Large intestine (tissue), 3 donors: ENCODE measurements around the gene LEMD1. TPM values are rescaled to one million over a fixed set of nuclear protein-coding genes. Genes with fewer than 3 reads are reported as not detected.

ENCODE experiments used
- DNase-seq, 2 donors: peaks; one replicate each; pipeline versions ENCODE4 v3.0.0 to v3.0.0-alpha.2; 2013
- H3K27ac ChIP-seq: one replicate; pipeline ENCODE4 v1.5.1; 2013; ENCODE audit warnings: low read length
- H3K27me3 ChIP-seq: 2 replicates; pipeline ENCODE4 v1.6.1; 2013; ENCODE audit warnings: low read length; ENCODE audit not compliant: control insufficient read depth, insufficient read depth
- H3K36me3 ChIP-seq: 2 replicates; pipeline ENCODE4 v1.6.1; 2013; ENCODE audit warnings: low read length; ENCODE audit not compliant: control insufficient read depth, insufficient read depth
- H3K4me1 ChIP-seq: one replicate; pipeline ENCODE4 v1.6.1; 2013; ENCODE audit warnings: low read length; ENCODE audit not compliant: control insufficient read depth, insufficient read depth
- H3K4me3 ChIP-seq: one replicate; pipeline ENCODE4 v1.5.1; 2013; ENCODE audit warnings: low read length
- H3K9me3 ChIP-seq: one replicate; pipeline ENCODE4 v1.6.1; 2013; ENCODE audit warnings: mild to moderate bottlenecking, low read depth, low read length, moderate library complexity; ENCODE audit not compliant: control insufficient read depth
- WGBS: methylation state at CpG from one replicate; pipeline ENCODE4 v1.1.5; 2013; ENCODE audit warnings: low lambda C conversion rate; ENCODE audit not compliant: insufficient coverage; 5-methylcytosine and 5-hydroxymethylcytosine counted together
- polyA plus RNA-seq: library from polyadenylated mRNA; unstranded; fragments of 120-200 nt; gene quantifications from one replicate; pipeline ENCODE4 v1.2.1, GENCODE V29; 2013

LEMD1 gene
- polyA plus RNA-seq, 1 donor = 1.0 TPM

DNA sequence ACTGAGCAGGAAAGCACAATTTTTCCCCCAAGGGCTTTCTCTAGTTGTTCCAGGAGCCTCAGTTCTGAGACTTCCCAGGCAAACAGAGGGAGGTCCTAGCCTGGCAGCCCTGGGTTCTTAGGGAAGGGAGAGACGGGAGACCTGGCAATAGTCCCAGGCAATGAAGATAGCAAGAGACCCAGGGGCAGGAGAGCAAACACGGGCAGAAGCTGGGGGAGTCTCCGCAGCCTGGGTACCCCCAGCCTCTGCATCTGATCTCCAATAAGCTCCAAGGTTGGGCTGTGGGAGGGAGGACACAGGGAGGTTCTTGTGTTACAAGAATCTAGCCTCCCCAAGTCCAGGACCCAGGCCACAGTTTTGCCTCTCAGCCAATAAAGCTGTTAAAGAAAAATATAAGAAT lies 31.6 kb upstream of the LEMD1 start:
- Histone ChIP-seq H3K4me1 (peaks cover 36% of the 10 kb centered on the region), H3K27me3 (peaks cover 62% of the 10 kb centered on the region), H3K27ac (no peak overlapping the region), H3K9me3 (peaks cover 12% of the 10 kb centered on the region), H3K4me3 (no peak overlapping the region), H3K36me3 (no peaks in the 10 kb centered on the region)
- DNase-seq = no peak
- no CpG with 5 or more reads among the region's 3 CpGs for WGBS

DNA sequence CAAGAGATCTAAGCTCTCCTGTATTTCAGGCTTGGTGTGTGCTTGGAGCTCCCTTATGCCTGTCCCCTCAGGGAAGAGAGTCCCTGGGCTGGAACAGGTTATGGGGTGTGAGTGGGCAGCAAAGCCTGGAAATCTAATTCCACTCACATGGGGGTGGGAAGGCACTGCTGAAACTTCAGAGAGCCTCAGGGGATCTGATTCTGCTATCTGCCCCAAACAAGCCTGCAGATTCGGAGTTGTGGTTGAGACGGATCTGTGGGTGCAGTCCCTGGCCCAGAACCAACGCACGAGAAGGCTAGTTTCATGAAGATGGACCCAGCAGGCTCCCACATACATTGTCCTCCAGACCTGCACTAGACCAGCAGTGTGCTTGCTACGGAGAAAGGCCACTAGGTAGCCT lies 31.1 kb upstream of the LEMD1 start:
- no CpG with 5 or more reads among the region's 5 CpGs for WGBS
- DNase-seq = no peak
- H3K27me3 ChIP-seq = peaks cover 56% of the 10 kb centered on the region

DNA sequence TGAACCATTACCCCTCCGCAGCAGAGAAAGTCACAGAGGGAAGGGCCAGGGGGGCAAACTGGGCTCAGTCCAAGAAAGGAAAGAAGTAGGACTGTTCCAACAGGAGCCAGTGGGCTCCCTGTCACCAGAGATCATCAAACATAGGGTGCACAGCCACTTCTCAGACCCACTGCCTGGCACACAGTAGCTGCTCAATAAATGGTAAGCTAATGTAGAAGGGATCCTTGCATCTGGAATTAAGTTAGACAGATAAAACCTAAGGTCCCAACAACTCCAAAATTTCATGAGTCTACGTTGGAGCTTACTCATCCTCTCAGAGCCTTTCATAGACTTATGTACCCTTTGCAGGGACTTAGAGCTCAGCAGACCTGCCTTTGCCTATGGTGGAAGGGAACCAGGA lies 30.5 kb upstream of the LEMD1 start:
- Histone ChIP-seq H3K4me1 (peaks cover 37% of the 10 kb centered on the region), H3K27ac (no peak overlapping the region), H3K4me3 (no peak overlapping the region), H3K36me3 (no peaks in the 10 kb centered on the region), H3K9me3 (peaks cover 12% of the 10 kb centered on the region), H3K27me3 (peaks cover 50% of the 10 kb centered on the region)
- DNase-seq = no peak
- no CpG with 5 or more reads among the region's 2 CpGs for WGBS

More for the DNA sequence above, 31.1 kb upstream of the LEMD1 start:
- Histone ChIP-seq H3K9me3 (peaks cover 12% of the 10 kb centered on the region), H3K4me1 (peaks cover 37% of the 10 kb centered on the region), H3K4me3 (no peak overlapping the region), H3K27ac (no peak overlapping the region), H3K36me3 (no peaks in the 10 kb centered on the region)

DNA sequence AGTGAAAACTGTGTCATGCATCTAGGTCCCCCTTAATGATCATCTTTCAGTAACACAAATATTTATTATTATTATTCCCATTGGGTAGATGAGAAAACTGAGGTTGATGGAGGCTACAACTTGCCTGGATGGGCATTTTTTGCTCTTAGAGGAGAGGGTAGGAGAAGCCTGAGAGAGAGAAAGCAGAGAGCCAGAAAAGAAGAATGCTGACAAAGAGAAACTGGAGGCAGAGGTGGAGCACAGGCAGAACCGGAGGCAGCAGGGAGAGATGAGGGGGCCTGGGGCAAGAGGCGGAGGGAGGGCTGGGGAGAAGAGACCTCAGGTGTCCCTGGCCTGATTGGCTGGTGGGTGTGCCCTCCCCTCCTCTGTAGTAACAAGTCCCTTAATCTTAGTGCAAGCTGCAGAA lies 29.9 kb upstream of the LEMD1 start:
- Histone ChIP-seq H3K4me3 (no peak overlapping the region), H3K9me3 (peaks cover 12% of the 10 kb centered on the region), H3K36me3 (no peaks in the 10 kb centered on the region), H3K27me3 (peaks cover 45% of the 10 kb centered on the region), H3K4me1 (peaks cover 34% of the 10 kb centered on the region), H3K27ac (no peak overlapping the region)
- no peak for DNase-seq
- no CpG with 5 or more reads among the region's 2 CpGs for WGBS

DNA sequence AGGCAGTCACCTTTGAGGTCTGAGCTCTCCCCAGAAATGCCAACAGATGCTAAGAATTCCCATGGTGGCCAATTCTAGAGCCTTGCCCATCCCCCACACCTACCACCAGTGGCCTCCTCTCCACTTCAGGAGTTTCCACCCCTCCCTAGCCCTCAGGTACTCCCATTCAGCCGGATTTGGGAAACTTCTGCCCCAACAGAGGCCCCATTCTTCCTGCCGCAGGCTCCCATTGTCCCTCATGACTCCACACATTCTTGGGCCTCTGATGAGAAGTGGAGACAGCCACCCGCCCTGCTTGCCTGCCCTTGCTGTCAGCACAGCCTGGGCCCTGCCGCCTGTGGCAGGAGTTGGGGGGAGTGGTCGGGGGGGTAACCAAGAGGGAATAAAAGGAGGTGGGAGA lies 29.3 kb upstream of the LEMD1 start:
- WGBS = 71% methylated on average over 1 of the region's 5 CpGs
- peaks cover 8% of the 10 kb centered on the region for H3K9me3 ChIP-seq
- no peaks in the 10 kb centered on the region for H3K36me3 ChIP-seq
- peaks cover 40% of the 10 kb centered on the region for H3K27me3 ChIP-seq
- H3K4me3 ChIP-seq = no peak overlapping the region
- H3K27ac ChIP-seq = no peak overlapping the region
- DNase-seq = no peak
- H3K4me1 ChIP-seq = peaks cover 29% of the 10 kb centered on the region

DNA sequence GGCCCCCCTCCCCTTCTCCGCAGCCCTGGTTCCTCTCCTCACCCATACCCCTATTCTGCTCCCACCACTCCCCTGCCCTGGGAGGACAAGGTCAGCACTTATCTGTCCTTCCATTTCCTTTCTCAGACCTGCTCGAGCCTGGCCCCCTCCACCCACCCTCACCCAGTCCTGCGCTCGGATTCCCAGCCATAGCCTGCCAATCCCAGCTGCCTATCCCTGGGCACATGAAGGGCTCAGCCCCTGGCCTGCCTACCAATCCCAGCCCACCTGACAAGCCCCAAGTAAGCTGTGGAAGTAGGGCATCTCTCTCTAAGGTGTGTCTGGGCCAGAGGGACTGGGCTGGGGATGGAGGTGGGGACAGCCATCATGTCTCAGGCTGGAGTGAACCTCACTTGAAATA lies 28.6 kb upstream of the LEMD1 start:
- H3K4me1 ChIP-seq = peaks cover 26% of the 10 kb centered on the region
- H3K27me3 ChIP-seq = peaks cover 32% of the 10 kb centered on the region
- no CpG with 5 or more reads among the region's 4 CpGs for WGBS
- no peak for DNase-seq
- H3K4me3 ChIP-seq = no peak overlapping the region
- H3K9me3 ChIP-seq = peaks cover 1% of the 10 kb centered on the region
- peak overlapping the region; percentile 75 for H3K27ac ChIP-seq
- no peaks in the 10 kb centered on the region for H3K36me3 ChIP-seq

DNA sequence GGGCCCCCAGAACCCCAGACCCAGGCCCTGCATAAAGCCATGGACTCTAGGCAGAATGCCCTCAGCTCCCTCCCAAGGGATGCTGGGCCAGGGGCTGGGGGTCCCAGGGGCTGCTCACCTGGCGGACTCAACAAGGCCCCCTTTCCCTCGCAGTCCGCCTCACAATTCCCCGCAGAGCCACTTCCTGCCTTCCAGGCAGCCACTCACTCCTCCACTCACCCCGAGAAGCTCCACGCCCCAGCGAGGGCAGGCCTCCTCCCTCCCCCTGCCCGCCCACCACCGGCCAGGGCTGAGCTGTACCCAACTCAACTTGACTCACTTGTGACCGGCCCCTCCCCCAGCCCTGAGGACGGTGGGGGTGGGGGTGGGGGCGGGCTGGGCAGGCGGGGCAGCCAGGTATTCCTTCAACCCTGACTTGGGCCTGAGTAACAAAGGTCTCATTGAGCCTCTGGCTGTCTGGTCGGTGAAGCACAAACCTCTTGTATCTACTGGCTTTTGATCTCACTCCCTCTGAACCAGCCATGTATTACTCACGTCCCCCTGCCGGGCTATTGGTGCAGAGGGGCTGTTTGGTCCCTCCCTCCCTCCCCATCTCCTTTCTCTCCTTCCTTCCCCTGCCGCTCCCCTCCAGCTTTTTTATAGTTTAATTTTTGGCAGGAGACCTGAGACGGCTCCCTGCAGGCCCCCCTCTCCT lies 28.0 kb upstream of the LEMD1 start:
- WGBS = no CpG with 5 or more reads among the region's 18 CpGs
- Histone ChIP-seq H3K27ac (peak overlapping the region; percentile 81), H3K4me1 (peaks cover 26% of the 10 kb centered on the region), H3K36me3 (no peaks in the 10 kb centered on the region), H3K9me3 (no peaks in the 10 kb centered on the region), H3K27me3 (peaks cover 27% of the 10 kb centered on the region), H3K4me3 (peak overlapping the region; percentile 54)
- DNase-seq = peak; percentile 79 to 90

DNA sequence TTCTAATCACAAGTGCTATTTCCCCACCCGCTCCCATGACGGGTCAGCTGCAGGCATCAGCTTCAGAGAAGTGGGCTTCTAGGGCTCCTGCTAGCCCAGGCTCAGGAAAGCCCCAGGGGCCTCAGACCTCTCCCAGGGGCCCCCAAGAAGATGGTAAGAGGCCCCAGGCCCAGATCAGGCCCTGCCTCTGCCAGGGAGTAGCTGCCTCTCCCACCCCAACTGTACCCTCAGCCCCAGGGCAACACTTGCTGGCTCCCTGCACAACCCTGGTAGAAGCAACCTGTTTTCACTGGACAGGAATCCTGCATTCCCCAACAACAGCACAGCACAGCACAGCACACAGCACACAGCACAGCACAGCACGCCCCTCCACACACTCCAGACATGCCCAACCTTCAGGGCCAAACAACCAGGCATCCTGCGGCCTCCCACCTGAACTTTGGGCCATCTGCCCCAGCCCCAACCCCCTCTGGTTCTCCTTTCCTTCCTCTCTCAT lies 27.4 kb upstream of the LEMD1 start:
- H3K4me3 ChIP-seq = peak overlapping the region; percentile 54
- peak overlapping the region; percentile 81 for H3K27ac ChIP-seq
- H3K9me3 ChIP-seq = no peaks in the 10 kb centered on the region
- WGBS = no CpG with 5 or more reads among the region's 4 CpGs
- peaks cover 26% of the 10 kb centered on the region for H3K4me1 ChIP-seq
- H3K27me3 ChIP-seq = peaks cover 21% of the 10 kb centered on the region
- no peaks in the 10 kb centered on the region for H3K36me3 ChIP-seq
- peak in 1 of 2 donors; percentile 74 for DNase-seq

DNA sequence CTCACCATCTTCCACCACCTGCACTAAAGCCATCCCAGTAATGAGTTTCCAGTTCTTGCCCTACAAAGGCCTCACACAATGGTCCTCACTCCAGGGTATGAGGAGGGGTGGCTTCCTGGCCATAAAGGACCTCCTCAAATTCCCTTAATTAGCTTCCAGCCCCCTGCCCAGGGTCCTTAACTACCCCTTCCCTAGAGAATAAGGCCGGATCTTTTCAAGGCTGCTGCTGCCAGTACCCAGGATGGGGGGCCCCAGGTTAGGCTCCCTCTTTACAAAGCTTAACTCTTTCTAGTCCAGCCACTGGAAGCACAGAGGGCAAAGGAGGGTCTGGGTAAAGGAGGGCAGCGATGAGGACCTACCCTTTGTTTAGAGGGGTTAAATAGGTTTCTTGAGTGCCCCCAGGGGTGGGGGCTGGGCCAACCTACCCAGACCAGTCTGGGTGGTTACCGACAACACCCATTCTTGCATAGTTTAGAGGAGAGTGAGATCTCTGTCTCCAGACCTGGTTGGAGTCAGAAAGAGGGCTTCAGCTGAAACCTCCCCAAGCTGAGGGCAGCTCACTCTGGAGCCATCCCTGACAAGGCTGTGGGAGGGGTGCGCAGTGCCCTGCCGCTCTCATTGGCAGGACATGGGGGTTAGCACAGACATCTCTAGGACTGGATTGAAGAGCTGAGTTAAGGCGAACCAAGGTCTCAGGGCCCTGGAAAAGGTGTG lies 26.8 kb upstream of the LEMD1 start:
- no peaks in the 10 kb centered on the region for H3K9me3 ChIP-seq
- H3K27ac ChIP-seq = peak overlapping the region; percentile 81
- H3K27me3 ChIP-seq = peaks cover 15% of the 10 kb centered on the region
- DNase-seq = no peak
- H3K4me1 ChIP-seq = peaks cover 27% of the 10 kb centered on the region
- no peaks in the 10 kb centered on the region for H3K36me3 ChIP-seq
- H3K4me3 ChIP-seq = peak overlapping the region; percentile 54
- WGBS = no CpG with 5 or more reads among the region's 6 CpGs

DNA sequence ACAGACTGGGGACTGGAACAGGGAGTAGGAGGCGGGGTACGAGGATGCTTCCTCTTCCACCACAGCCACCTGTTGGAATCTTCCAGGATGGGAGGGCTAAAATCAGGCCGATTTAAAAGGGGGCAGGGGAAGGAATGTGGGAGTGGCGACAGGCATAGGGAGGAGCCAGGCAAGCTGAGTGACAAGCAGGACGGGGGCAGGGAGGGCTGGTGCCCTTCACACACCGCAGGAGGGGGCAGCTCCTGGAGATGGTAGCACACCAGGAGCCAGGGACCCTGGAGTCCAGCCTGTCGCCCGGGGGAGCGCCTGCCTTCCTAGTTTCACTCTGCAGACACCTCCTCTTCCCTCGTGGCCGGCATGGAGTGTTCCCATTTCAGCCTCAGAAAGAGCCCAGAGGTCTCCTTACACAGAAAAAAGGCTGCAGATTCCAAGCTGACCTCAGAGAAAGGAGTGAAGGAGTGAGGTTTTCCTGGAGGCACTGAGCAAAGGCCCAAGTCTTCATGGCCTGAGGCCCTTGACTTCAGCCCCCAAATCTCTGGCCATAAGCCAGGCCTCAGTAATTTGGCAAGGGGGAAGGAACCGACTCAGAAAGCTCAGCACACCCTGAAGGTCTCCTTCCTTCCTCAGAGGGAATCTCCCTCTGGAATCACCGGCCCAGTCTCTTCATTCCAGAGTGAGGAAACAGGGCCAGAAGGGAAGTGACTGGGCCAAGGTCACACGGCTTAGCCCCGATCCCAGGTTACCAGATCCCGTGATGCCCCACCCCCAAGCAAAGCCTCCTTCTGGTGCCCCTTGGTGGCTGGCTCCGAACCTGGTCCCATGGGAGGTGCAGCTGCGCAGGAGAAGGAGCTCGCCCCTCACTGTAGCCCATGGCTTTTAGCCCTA lies 25.8 kb upstream of the LEMD1 start:
- H3K4me3 ChIP-seq = no peak overlapping the region
- no peak overlapping the region for H3K27ac ChIP-seq
- no peaks in the 10 kb centered on the region for H3K36me3 ChIP-seq
- peak in 1 of 2 donors; percentile 29 for DNase-seq
- no CpG with 5 or more reads among the region's 19 CpGs for WGBS
- H3K27me3 ChIP-seq = peaks cover 5% of the 10 kb centered on the region
- H3K9me3 ChIP-seq = no peaks in the 10 kb centered on the region
- H3K4me1 ChIP-seq = peaks cover 37% of the 10 kb centered on the region
